Breast epithelium (tissue), 4 donors: ENCODE measurements around the gene RCE1. TPM values are rescaled to one million over a fixed set of nuclear protein-coding genes. Genes with fewer than 3 reads are reported as not detected.
A peak's percentile ranks its signal among the peaks of the same experiment; 100 is the strongest.

Experiments
- DNase-seq, 2 donors: peaks; one replicate each; pipeline ENCODE4 v3.0.0-alpha.2; 2019; ENCODE audit warnings: low spot score in 2 of 2
- H3K27ac ChIP-seq, 2 donors: fragments of 200-600 bp; sonication (generic) in 1 of 2; one replicate each; pipeline ENCODE4 v1.5.1; 2016 to 2019; ENCODE audit warnings: mild to moderate bottlenecking in 1 of 2
- H3K27me3 ChIP-seq, 2 donors: fragments of 200-600 bp; sonication (generic) in 1 of 2; one replicate each; pipeline versions ENCODE4 v1.5.1 to v1.6.0; 2017 to 2019; ENCODE audit warnings: control low read depth in 1 of 2, mild to moderate bottlenecking in 1 of 2
- H3K36me3 ChIP-seq: fragments of 200-600 bp; one replicate; pipeline ENCODE4 v1.5.1; 2019
- H3K4me1 ChIP-seq, 2 donors: fragments of 200-600 bp; sonication (generic); one replicate each; pipeline ENCODE4 v1.5.1; 2016 to 2019; ENCODE audit warnings: control low read depth in 1 of 2
- H3K4me3 ChIP-seq, 3 donors: fragments of 200-600 bp; sonication (generic); 1 replicate in 2 of 3; 2 replicates in 1 of 3; pipeline ENCODE4 v1.5.1; 2016 to 2019; ENCODE audit warnings: mild to moderate bottlenecking in 3 of 3, moderate library complexity in 2 of 3
- H3K9me3 ChIP-seq, 2 donors: fragments of 200-600 bp; sonication (generic) in 1 of 2; one replicate each; pipeline ENCODE4 v1.5.1; 2016 to 2019; ENCODE audit warnings: control low read depth in 1 of 2
- POLR2A ChIP-seq: fragments of 450-650 bp; IDR thresholded peaks from one replicate; pipeline ENCODE4 v1.6.1; 2016; ENCODE audit warnings: antibody characterized with exemption, mild to moderate bottlenecking, moderate library complexity
- POLR2AphosphoS5 ChIP-seq, 3 donors: sonication (generic); formaldehyde crosslinking; IDR thresholded peaks; one replicate each; pipeline ENCODE4 v1.6.1; 2017; ENCODE audit warnings: antibody characterized with exemption in 3 of 3
- intact Hi-C: fragments of 100-400 bp; cut with DNase I; formaldehyde crosslinking; loops from one replicate; pipeline ENCODE4 v1.15.1; 2023; ENCODE audit warnings: low total_unique reads
- total RNA-seq, 3 donors: library from RNA; depleted of rRNA; stranded (reverse); fragments of >200 nt; gene quantifications; one replicate each; pipeline ENCODE4 v1.1.0, GENCODE V29; 2016
- TF ChIP-seq, protein P1 (sequence below), 3 donors: fragments of 450-650 bp; IDR thresholded peaks; one replicate each; pipeline ENCODE4 v1.5.1; 2016 to 2017; ENCODE audit warnings: antibody characterized with exemption in 3 of 3, mild to moderate bottlenecking in 3 of 3, moderate library complexity in 3 of 3

Gene RCE1
- total RNA-seq, 3 donors from 2014 or later = 10.7 to 23.9 (median 21.5) TPM

- H3K4me1 ChIP-seq = peaks cover 11 to 36% of the 10 kb centered on the region in 2 donors
- no peaks in the 10 kb centered on the region for H3K36me3 ChIP-seq
- no peak for DNase-seq
- H3K27me3 ChIP-seq = no peaks in the 10 kb centered on the region
- TF ChIP-seq, protein P1, sequence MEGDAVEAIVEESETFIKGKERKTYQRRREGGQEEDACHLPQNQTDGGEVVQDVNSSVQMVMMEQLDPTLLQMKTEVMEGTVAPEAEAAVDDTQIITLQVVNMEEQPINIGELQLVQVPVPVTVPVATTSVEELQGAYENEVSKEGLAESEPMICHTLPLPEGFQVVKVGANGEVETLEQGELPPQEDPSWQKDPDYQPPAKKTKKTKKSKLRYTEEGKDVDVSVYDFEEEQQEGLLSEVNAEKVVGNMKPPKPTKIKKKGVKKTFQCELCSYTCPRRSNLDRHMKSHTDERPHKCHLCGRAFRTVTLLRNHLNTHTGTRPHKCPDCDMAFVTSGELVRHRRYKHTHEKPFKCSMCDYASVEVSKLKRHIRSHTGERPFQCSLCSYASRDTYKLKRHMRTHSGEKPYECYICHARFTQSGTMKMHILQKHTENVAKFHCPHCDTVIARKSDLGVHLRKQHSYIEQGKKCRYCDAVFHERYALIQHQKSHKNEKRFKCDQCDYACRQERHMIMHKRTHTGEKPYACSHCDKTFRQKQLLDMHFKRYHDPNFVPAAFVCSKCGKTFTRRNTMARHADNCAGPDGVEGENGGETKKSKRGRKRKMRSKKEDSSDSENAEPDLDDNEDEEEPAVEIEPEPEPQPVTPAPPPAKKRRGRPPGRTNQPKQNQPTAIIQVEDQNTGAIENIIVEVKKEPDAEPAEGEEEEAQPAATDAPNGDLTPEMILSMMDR (IDR thresholded peaks at IDR 0.05) = no peak
- TF ChIP-seq POLR2AphosphoS5 (IDR thresholded peaks at IDR 0.05) (no peak), POLR2A (no peak)
- intact Hi-C loops = no loop called here
- peak overlapping the region in 1 of 3 donors; percentile 31 for H3K4me3 ChIP-seq
- H3K27ac ChIP-seq = peak overlapping the region; percentile 63 to 65
- no peaks in the 10 kb centered on the region for H3K9me3 ChIP-seq
Measured at GRCh38 chr11:66877588-66878385, 34.5 kb downstream of the RCE1 start.

- intact Hi-C loops = no loop called here
- Histone ChIP-seq H3K27me3 (no peaks in the 10 kb centered on the region), H3K27ac (peak overlapping the region; percentile 63 to 65), H3K36me3 (no peaks in the 10 kb centered on the region), H3K4me1 (peaks cover 11 to 36% of the 10 kb centered on the region in 2 donors), H3K4me3 (peak overlapping the region in 1 of 3 donors; percentile 31), H3K9me3 (no peaks in the 10 kb centered on the region)
- DNase-seq = peak in 1 of 2 donors; percentile 60
- no peak for TF ChIP-seq POLR2AphosphoS5 (IDR thresholded peaks at IDR 0.05)
- no peak for TF ChIP-seq POLR2A
- TF ChIP-seq, protein P1 (IDR thresholded peaks at IDR 0.05) = no peak
Measured at GRCh38 chr11:66878474-66878873, 35.2 kb downstream of the RCE1 start.

- Histone ChIP-seq H3K9me3 (no peaks in the 10 kb centered on the region), H3K27ac (peak overlapping the region; percentile 63 to 65), H3K27me3 (no peaks in the 10 kb centered on the region), H3K36me3 (no peaks in the 10 kb centered on the region), H3K4me3 (peak overlapping the region in 1 of 3 donors; percentile 31), H3K4me1 (peaks cover 11 to 36% of the 10 kb centered on the region in 2 donors)
- intact Hi-C loops = no loop called here
- TF ChIP-seq POLR2AphosphoS5 (IDR thresholded peaks at IDR 0.05) = no peak
- no peak for TF ChIP-seq POLR2A
- TF ChIP-seq, protein P1 (IDR thresholded peaks at IDR 0.05) = no peak
- no peak for DNase-seq
Measured at GRCh38 chr11:66879000-66879399, 35.8 kb downstream of the RCE1 start.

GRCh38 chr11:66879583-66879982, 36.3 kb downstream of the RCE1 start:
- Histone ChIP-seq H3K4me1 (peaks cover 11 to 36% of the 10 kb centered on the region in 2 donors), H3K36me3 (no peaks in the 10 kb centered on the region), H3K4me3 (no peak overlapping the region), H3K9me3 (no peaks in the 10 kb centered on the region), H3K27me3 (no peaks in the 10 kb centered on the region), H3K27ac (peak overlapping the region; percentile 37 to 60)
- DNase-seq = no peak
- intact Hi-C loops = no loop called here
- TF ChIP-seq POLR2AphosphoS5 (IDR thresholded peaks at IDR 0.05) = no peak
- no peak for TF ChIP-seq POLR2A
- TF ChIP-seq, protein P1 (IDR thresholded peaks at IDR 0.05) = no peak

DNA sequence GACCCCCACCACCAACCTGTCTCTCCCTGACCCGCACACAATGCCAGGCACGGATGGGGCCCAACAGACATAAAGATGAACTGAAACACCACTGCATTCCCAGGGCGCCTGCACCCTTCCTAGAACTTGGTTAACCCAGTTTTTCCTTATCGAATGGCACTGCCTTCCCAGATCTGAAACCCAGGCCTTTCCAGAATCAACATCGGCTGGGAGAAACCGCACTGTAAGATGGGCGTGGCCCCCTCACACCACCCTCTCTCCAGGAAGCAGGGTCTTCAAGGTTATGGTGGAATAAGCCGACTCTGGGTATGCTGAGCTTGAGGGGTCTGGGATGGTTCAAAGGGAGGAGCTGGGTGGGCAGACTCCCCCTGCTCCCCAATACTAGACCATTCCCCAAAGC, 36.8 kb downstream of the RCE1 start:
- Histone ChIP-seq H3K9me3 (no peaks in the 10 kb centered on the region), H3K36me3 (no peaks in the 10 kb centered on the region), H3K27me3 (no peaks in the 10 kb centered on the region), H3K27ac (peak overlapping the region; percentile 37 to 60), H3K4me1 (peaks cover 11 to 36% of the 10 kb centered on the region in 2 donors), H3K4me3 (no peak overlapping the region)
- TF ChIP-seq POLR2AphosphoS5 (IDR thresholded peaks at IDR 0.05) (no peak), POLR2A (no peak)
- TF ChIP-seq, protein P1 (IDR thresholded peaks at IDR 0.05) = no peak
- intact Hi-C loops = no loop called here
- DNase-seq = no peak
